Stimulated activated CD4-positive, alpha-beta T cell treated with anti-CD3 and anti-CD28 coated beads, TNF-alpha, amount 100 ng/mL, for 48 hours (primary cell): ENCODE measurements around the gene YWHAE.
A peak's percentile ranks its signal among the peaks of the same experiment; 100 is the strongest.
"Not testable (repeated sequence)": the region's sequence is repeated elsewhere in the genome, so short reads cannot be mapped to it uniquely, and the experiment has no call there.

Experiments
- DNase-seq, 3 donors: peaks; one replicate each; pipeline ENCODE4 v3.0.0-alpha.2; 2020; ENCODE audit warnings: low read depth in 3 of 3

The YWHAE gene

GRCh38 chr17:1412185-1413110 lies 12.4 kb upstream of the YWHAE start:
- DNase-seq: no peak

- DNase-seq: no peak
These were observed 2.2 kb upstream of the YWHAE start for GRCh38 chr17:1402262-1402586.

GRCh38 chr17:1398931-1399678 lies 917 bp downstream of the YWHAE start:
- peak in 1 of 3 donors; percentile 21 for DNase-seq

GRCh38 chr17:1398028-1398427 lies 2.0 kb downstream of the YWHAE start:
- no peak for DNase-seq

- not testable (repeated sequence) for DNase-seq
These were observed 4.0 kb downstream of the YWHAE start for GRCh38 chr17:1395876-1396665.

- no peak for DNase-seq
These were observed 8.4 kb downstream of the YWHAE start for GRCh38 chr17:1391577-1391976.

- DNase-seq: no peak
These were observed 9.3 kb downstream of the YWHAE start for GRCh38 chr17:1390432-1391367.

- DNase-seq: not testable (repeated sequence)
These were observed 12.4 kb downstream of the YWHAE start for GRCh38 chr17:1387490-1388227.

- not testable (repeated sequence) for DNase-seq
These were observed 13.3 kb downstream of the YWHAE start for GRCh38 chr17:1386675-1387190.

GRCh38 chr17:1386265-1386664 lies 13.8 kb downstream of the YWHAE start:
- no peak for DNase-seq

- no peak for DNase-seq
These were observed 14.2 kb downstream of the YWHAE start for GRCh38 chr17:1385861-1386260.

- no peak for DNase-seq
These were observed 15.1 kb downstream of the YWHAE start for GRCh38 chr17:1384905-1385435.

- DNase-seq: no peak
These were observed 20.1 kb downstream of the YWHAE start for GRCh38 chr17:1379930-1380313.

GRCh38 chr17:1379208-1379929 lies 20.7 kb downstream of the YWHAE start:
- no peak for DNase-seq

- not testable (repeated sequence) for DNase-seq
These were observed 21.6 kb downstream of the YWHAE start for GRCh38 chr17:1378476-1378860.

- DNase-seq: no peak
These were observed 22.7 kb downstream of the YWHAE start for GRCh38 chr17:1377334-1377733.

GRCh38 chr17:1376061-1376460 lies 24.0 kb downstream of the YWHAE start:
- DNase-seq: no peak

- no peak for DNase-seq
These were observed 24.4 kb downstream of the YWHAE start for GRCh38 chr17:1375615-1376014.
